ENCODE data around the gene TMEM121. TPM values are rescaled to one million over a fixed set of nuclear protein-coding genes. Genes with fewer than 3 reads are reported as not detected.

The TMEM121 gene
- total and polyA plus RNA-seq, 2 of the 8 experiments (the other 6 are each of a cell fraction or from before 2014, with no cell fraction given): 1.9 TPM; not detected in 1

DNA sequence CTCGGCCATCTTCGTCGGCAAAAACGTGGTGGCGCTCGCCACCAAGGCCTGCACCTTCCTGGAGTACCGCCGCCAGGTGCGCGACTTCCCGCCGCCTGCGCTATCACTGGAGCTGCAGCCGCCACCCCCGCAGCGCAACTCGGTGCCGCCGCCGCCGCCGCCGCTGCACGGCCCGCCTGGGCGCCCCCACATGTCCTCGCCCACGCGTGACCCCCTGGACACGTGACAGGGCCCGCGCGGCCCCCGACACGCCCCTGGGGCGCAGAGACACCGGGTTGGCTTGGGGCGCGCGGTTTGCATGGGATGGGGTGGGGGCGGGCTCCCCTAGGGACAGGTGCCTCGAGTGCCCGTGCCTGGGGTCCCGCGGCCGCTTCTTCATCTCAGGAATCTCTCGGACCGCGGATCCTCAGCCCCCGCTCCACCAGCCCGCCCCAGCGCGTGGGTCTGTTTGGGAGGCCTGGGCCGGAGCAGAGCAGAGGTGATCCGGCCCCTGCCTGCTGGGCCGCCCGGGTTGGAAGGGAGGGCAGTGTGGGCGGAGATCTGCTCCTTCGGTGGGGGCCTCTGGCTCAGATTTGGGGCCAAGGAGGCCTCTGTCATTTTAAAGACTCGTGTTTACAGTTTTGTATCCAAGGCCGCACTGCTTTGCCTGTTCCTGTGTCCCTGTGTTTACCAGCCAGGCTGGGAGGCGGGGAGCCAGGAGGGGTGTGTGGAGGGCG, 3.3 kb downstream of the TMEM121 start:
- Histone ChIP-seq H3K14ac (ENCODE audit: insufficient read length) (no peak overlapping the region), H3K4me2 (ENCODE audit: insufficient read depth in 1 of 2, low read depth in 2 of 2, low read length in 2 of 2) (no peak overlapping the region), H3K79me1 (ENCODE audit: low read depth, low read length) (no peaks in the 10 kb centered on the region), H3K23me2 (ENCODE audit: low read depth, low read length) (no peaks in the 10 kb centered on the region; the same call in 1 of the 2 replicates), H3K27ac (ENCODE audit: low read depth, low read length) (no peak overlapping the region), H2BK20ac (ENCODE audit: low read length) (no peak overlapping the region), H3K9me3 (ENCODE audit: insufficient read depth in 2 of 2, low read depth in 1 of 2, low read length in 1 of 2) (peaks cover 3 to 57% of the 10 kb centered on the region in 2 experiments; a peak in 3 of 4 replicates), H3K18ac (ENCODE audit: extremely low read depth, low read length) (no peak overlapping the region), H3K23ac (ENCODE audit: insufficient read length) (no peak overlapping the region), H3K9ac (replicated peaks in 1 of 4; ENCODE audit: extremely low read depth in 1 of 4, low read depth in 3 of 4, low read length in 3 of 4) (no peak overlapping the region), H2AFZ (ENCODE audit: low read length) (no peak overlapping the region), H2BK120ac (replicated peaks; ENCODE audit: low read depth, low read length) (no peak overlapping the region), H4K20me1 (replicated peaks in 1 of 2; ENCODE audit: control insufficient read depth in 1 of 2, insufficient read depth in 2 of 2, low read length in 2 of 2) (no peaks in the 10 kb centered on the region), H2BK15ac (ENCODE audit: low read length) (no peak overlapping the region), H3K4me1 (replicated peaks in 1 of 4; ENCODE audit: control insufficient read depth in 3 of 4, insufficient read depth in 4 of 4, low read length in 3 of 4) (peaks cover 0 to 4% (median 0%) of the 10 kb centered on the region in 4 experiments; a peak in 3 of 7 replicates), H3K79me2 (ENCODE audit: control insufficient read depth in 1 of 2, insufficient read depth in 2 of 2, low read length in 2 of 2) (no peaks in the 10 kb centered on the region), H3K36me3 (ENCODE audit: control insufficient read depth in 2 of 4, insufficient read depth in 4 of 4, low read length in 3 of 4) (no peaks in the 10 kb centered on the region; a peak in 1 of 8 replicates), H2BK12ac (ENCODE audit: low read depth, low read length) (no peak overlapping the region), H2AK5ac (ENCODE audit: low read depth, low read length) (no peak overlapping the region), H4K91ac (replicated peaks; ENCODE audit: insufficient read length, low read length) (no peak overlapping the region), H3K4ac (replicated peaks; ENCODE audit: insufficient read length, low read depth, low read length) (no peak overlapping the region), H3K56ac (replicated peaks; ENCODE audit: insufficient read length, low read depth, low read length) (no peak overlapping the region), H4K8ac (ENCODE audit: extremely low read depth, insufficient read depth, low read length) (no peak overlapping the region), H3K4me3 (ENCODE audit: extremely low read depth in 1 of 4, insufficient read depth in 2 of 4, low read depth in 3 of 4, low read length in 4 of 4) (no peak overlapping the region), H3K27me3 (replicated peaks in 1 of 4; ENCODE audit: control insufficient read depth in 3 of 4, extremely low read depth in 1 of 4, insufficient read depth in 3 of 4, low read length in 3 of 4) (peaks cover 9 to 35% (median 25%) of the 10 kb centered on the region in 4 experiments), H4K5ac (ENCODE audit: insufficient read length, low read depth, low read length) (no peak overlapping the region), H2BK5ac (ENCODE audit: low read depth, low read length) (no peak overlapping the region)
- CTCF ChIA-PET (ENCODE audit: partially characterized antibody): interaction anchor here (1.3 kb wide), 1 partner anchor 58 kb away, joined by 3 read pairs; no protein-coding TSS in a partner anchor
- TF ChIP-seq TBP (IDR thresholded peaks at IDR 0.05; ENCODE audit: low read depth, low read length): no peak
- DNase-seq (ENCODE audit: low read depth in 1 of 2, low spot score in 2 of 2): no peak
- POLR2A ChIA-PET (ENCODE audit: partially characterized antibody): no interaction called here
- no peak for FAIRE-seq
- 94% methylated on average over 40 of the region's 63 CpGs; no CpG with 5 or more reads in 1 of the 2 experiments for WGBS, 2 experiments (ENCODE audit: extremely low coverage in 1 of 2, insufficient coverage in 1 of 2, insufficient read length in 1 of 2, insufficient replicate concordance in 2 of 2, low coverage in 1 of 2, low lambda C conversion rate in 2 of 2, missing lambda C conversion rate in 1 of 2)

Data from H1 (cell line).